SK-N-MC (cell line): ENCODE results near the gene REXO4.

Source experiments
- EZH2 ChIP-seq: fragments of 200-600 bp; sonication (generic); IDR thresholded peaks from one replicate; pipeline ENCODE4 v1.6.1; 2017; ENCODE audit warnings: antibody characterized with exemption
- POLR2AphosphoS5 ChIP-seq: IDR thresholded peaks from 2 replicates; pipeline ENCODE4 v1.6.1; 2012; ENCODE audit warnings: mild to moderate bottlenecking, low read depth, low read length, borderline replicate concordance

DNA sequence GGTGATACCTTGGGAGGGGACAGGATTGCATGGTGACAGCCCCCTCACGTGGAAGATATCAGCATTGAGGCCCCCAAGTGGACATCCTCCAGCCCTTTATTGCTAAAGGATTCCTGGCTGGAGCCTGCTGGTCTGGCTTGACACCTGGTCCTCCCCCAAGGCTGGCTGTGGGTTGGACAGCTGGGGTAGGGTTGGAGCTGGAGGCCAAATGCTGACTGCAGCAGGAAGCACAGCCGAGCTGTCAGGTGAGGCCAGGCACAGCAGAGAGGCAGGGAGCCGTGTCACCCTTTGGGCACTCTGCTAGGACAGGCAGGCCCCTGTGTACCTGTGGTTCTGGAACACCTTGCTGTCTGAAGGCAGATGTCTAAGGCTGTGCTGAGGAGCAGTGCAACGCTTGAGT is 44.2 kb upstream of the REXO4 start:
- no peak for TF ChIP-seq EZH2
- no peak for TF ChIP-seq POLR2AphosphoS5
